Neuronal stem cell (in vitro differentiated cells): Measurements from ENCODE around the gene SNX24.

Source experiments
- DNase-seq: peaks from one replicate; pipeline ENCODE4 v3.0.0-alpha.2; 2013; ENCODE audit warnings: low spot score
- H2AFZ ChIP-seq: one replicate; pipeline ENCODE4 v1.6.1; 2013; ENCODE audit warnings: mild to moderate bottlenecking, low read length, inconsistent platforms
- H2AK5ac ChIP-seq: 2 replicates; pipeline ENCODE4 v1.6.1; 2013; ENCODE audit warnings: low read depth, mild to moderate bottlenecking, inconsistent platforms, low read length, moderate library complexity, mixed read lengths
- H2BK120ac ChIP-seq: 2 replicates; pipeline ENCODE4 v1.6.1; 2013; ENCODE audit warnings: low read depth, mild to moderate bottlenecking, inconsistent platforms, low read length, moderate library complexity, mixed read lengths
- H2BK12ac ChIP-seq: one replicate; pipeline ENCODE4 v1.6.1; 2013; ENCODE audit warnings: low read length, inconsistent platforms
- H2BK15ac ChIP-seq: 2 replicates; pipeline ENCODE4 v1.6.1; 2013; ENCODE audit warnings: mild to moderate bottlenecking, low read length, inconsistent platforms, mixed read lengths
- H2BK5ac ChIP-seq: one replicate; pipeline ENCODE4 v1.6.1; 2013; ENCODE audit warnings: inconsistent platforms, mild to moderate bottlenecking, low read length, moderate library complexity
- H3K14ac ChIP-seq: one replicate; pipeline ENCODE4 v1.6.1; 2013; ENCODE audit warnings: low read length, inconsistent platforms
- H3K18ac ChIP-seq: 2 replicates; pipeline ENCODE4 v1.6.1; 2013; ENCODE audit warnings: low read length, inconsistent platforms
- H3K23ac ChIP-seq: 2 replicates; pipeline ENCODE4 v1.6.1; 2013; ENCODE audit warnings: low read depth, mild to moderate bottlenecking, mixed read lengths, low read length, inconsistent platforms; ENCODE audit not compliant: poor library complexity
- H3K27ac ChIP-seq: replicated peaks from 3 replicates; pipeline ENCODE4 v1.5.1; 2013; ENCODE audit warnings: low read length, inconsistent platforms
- H3K27me3 ChIP-seq, 3 experiments: 2 replicates each; pipeline ENCODE4 v1.6.1; 2013; ENCODE audit warnings: low read length in 3 of 3, mild to moderate bottlenecking in 2 of 3, inconsistent platforms in 1 of 3, low read depth in 1 of 3, mixed read lengths in 1 of 3, moderate library complexity in 1 of 3; ENCODE audit not compliant: control insufficient read depth in 3 of 3, insufficient read depth in 3 of 3
- H3K36me3 ChIP-seq, 2 donors: replicated peaks in 1 of 2; 2 replicates each; pipeline ENCODE4 v1.6.1; 2013; ENCODE audit warnings: low read length in 2 of 2; ENCODE audit not compliant: control insufficient read depth in 2 of 2, insufficient read depth in 2 of 2
- H3K4ac ChIP-seq: 2 replicates; pipeline ENCODE4 v1.6.1; 2013; ENCODE audit warnings: inconsistent platforms, mild to moderate bottlenecking, low read length, moderate library complexity
- H3K4me1 ChIP-seq, 2 donors: 1 replicate in 1 of 2; 2 replicates in 1 of 2; pipeline ENCODE4 v1.6.1; 2013; ENCODE audit warnings: low read length in 2 of 2, low read depth in 1 of 2; ENCODE audit not compliant: control insufficient read depth in 2 of 2, insufficient read depth in 1 of 2
- H3K4me2 ChIP-seq: one replicate; pipeline ENCODE4 v1.6.1; 2013; ENCODE audit warnings: mild to moderate bottlenecking, low read length, inconsistent platforms; ENCODE audit not compliant: insufficient read depth, poor library complexity, severe bottlenecking
- H3K4me3 ChIP-seq, 2 donors: 2 replicates each; pipeline ENCODE4 v1.5.1; 2013; ENCODE audit warnings: low read length in 2 of 2, mild to moderate bottlenecking in 2 of 2, inconsistent platforms in 1 of 2, moderate library complexity in 1 of 2
- H3K79me1 ChIP-seq: one replicate; pipeline ENCODE4 v1.6.1; 2013; ENCODE audit warnings: low read depth, mild to moderate bottlenecking, inconsistent platforms, low read length, moderate library complexity
- H3K9ac ChIP-seq: one replicate; pipeline ENCODE4 v1.6.1; 2013; ENCODE audit warnings: mild to moderate bottlenecking, low read depth, low read length, inconsistent platforms; ENCODE audit not compliant: poor library complexity
- H3K9me3 ChIP-seq, 2 donors: replicated peaks in 1 of 2; 2 replicates each; pipeline versions ENCODE3 to v1.6.1; 2013; ENCODE audit warnings: low read length in 2 of 2, mild to moderate bottlenecking in 2 of 2, inconsistent platforms in 1 of 2, low read depth in 1 of 2, mixed read lengths in 1 of 2, moderate library complexity in 1 of 2; ENCODE audit not compliant: control insufficient read depth in 2 of 2, insufficient read depth in 1 of 2
- H4K8ac ChIP-seq: one replicate; pipeline ENCODE4 v1.6.1; 2013; ENCODE audit warnings: low read depth, mild to moderate bottlenecking, inconsistent platforms, low read length, moderate library complexity
- H4K91ac ChIP-seq: one replicate; pipeline ENCODE4 v1.6.1; 2013; ENCODE audit warnings: low read length, low read depth, mild to moderate bottlenecking, inconsistent platforms; ENCODE audit not compliant: poor library complexity
- WGBS, 2 donors: extraction: QIAGEN DNeasy Blood & Tissue Kit; methylation state at CpG; one replicate each; pipeline ENCODE4 v1.1.7; 2013; ENCODE audit warnings: missing lambda C conversion rate in 2 of 2, mixed read lengths in 1 of 2; ENCODE audit not compliant: insufficient read length in 2 of 2, insufficient replicate concordance in 1 of 2; ENCODE audit errors: extremely low coverage in 2 of 2; 5-methylcytosine and 5-hydroxymethylcytosine counted together

Gene SNX24

DNA sequence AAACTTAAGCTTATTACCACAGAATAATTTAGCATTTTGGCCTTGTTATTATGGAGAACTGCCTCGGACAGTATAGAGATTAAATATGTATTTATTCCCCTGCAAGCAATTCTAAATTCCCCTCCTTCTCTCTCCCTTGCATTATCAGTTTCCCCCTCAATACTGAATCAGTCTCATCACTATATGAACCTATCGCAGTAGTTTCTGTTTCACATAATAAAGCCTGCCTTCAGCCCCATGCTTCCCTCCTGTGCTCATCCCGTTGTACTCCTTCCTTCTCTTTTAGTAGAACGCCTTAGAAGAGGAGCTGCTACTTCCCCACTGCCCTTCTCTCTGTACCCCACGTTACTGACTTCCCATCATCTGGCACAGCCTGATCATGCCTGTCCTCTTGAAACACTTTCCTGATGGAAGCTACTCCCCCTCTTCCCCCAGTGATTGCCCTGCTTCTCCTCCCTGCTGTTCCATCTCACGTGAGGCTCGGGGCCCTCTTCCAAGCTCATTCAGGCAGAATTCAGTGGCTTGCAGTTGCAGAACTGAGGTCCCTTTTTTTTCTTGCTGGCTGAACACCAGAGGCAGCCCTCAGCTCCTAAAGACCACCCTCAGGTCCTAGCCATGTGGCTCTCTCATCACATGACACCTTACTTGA, 97.8 kb downstream of the SNX24 start:
- no peak overlapping the region for H3K4me3 ChIP-seq
- H2AK5ac ChIP-seq: no peak overlapping the region
- H3K18ac ChIP-seq: no peak overlapping the region
- no peaks in the 10 kb centered on the region for H3K79me1 ChIP-seq
- no peak overlapping the region for H2AFZ ChIP-seq
- H3K9ac ChIP-seq: no peak overlapping the region
- no peak overlapping the region for H3K14ac ChIP-seq
- no peaks in the 10 kb centered on the region for H3K9me3 ChIP-seq
- no peaks in the 10 kb centered on the region for H3K36me3 ChIP-seq
- no peak overlapping the region for H4K8ac ChIP-seq
- no peak for DNase-seq
- WGBS, 2 donors: no CpG with 5 or more reads among the region's 7 CpGs
- no peaks in the 10 kb centered on the region for H3K4me1 ChIP-seq
- no peak overlapping the region for H4K91ac ChIP-seq
- H3K4me2 ChIP-seq: no peak overlapping the region
- H3K4ac ChIP-seq: no peak overlapping the region
- H2BK15ac ChIP-seq: no peak overlapping the region
- no peak overlapping the region for H3K27ac ChIP-seq
- H3K23ac ChIP-seq: no peak overlapping the region
- no peaks in the 10 kb centered on the region for H3K27me3 ChIP-seq
- H2BK120ac ChIP-seq: no peak overlapping the region
- no peak overlapping the region for H2BK5ac ChIP-seq
- H2BK12ac ChIP-seq: no peak overlapping the region

DNA sequence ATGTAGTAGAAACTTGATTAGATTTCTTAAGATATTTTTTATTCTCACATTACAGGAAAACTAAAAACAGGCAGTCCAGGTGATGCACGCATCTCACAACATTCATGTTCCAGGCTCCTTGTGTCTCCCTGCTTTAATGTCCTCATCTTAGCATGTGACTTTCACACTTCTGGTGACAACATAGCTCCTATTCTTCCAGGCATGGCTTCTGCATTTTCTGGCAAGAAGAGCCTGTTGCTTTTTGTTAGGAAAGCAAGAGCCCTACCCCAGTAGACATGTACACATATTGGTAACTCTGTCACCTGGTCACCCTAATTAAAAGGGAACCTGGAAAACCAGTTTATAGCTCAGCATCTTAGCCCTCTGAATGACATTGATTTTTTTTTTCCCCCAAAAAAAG, 98.6 kb downstream of the SNX24 start:
- Histone ChIP-seq H2BK120ac (no peak overlapping the region), H2BK12ac (no peak overlapping the region), H3K23ac (no peak overlapping the region), H3K14ac (no peak overlapping the region), H2BK15ac (no peak overlapping the region), H3K27ac (no peak overlapping the region), H3K9ac (no peak overlapping the region), H3K27me3 (no peaks in the 10 kb centered on the region), H4K91ac (no peak overlapping the region), H3K4ac (no peak overlapping the region), H2BK5ac (no peak overlapping the region), H3K4me3 (no peak overlapping the region), H4K8ac (no peak overlapping the region), H3K36me3 (no peaks in the 10 kb centered on the region), H3K4me2 (no peak overlapping the region), H3K18ac (no peak overlapping the region), H3K9me3 (no peaks in the 10 kb centered on the region), H2AK5ac (no peak overlapping the region), H3K79me1 (no peaks in the 10 kb centered on the region), H3K4me1 (no peaks in the 10 kb centered on the region), H2AFZ (no peak overlapping the region)
- WGBS, 2 donors: no CpG with 5 or more reads among the region's 1 CpG
- DNase-seq: no peak

DNA sequence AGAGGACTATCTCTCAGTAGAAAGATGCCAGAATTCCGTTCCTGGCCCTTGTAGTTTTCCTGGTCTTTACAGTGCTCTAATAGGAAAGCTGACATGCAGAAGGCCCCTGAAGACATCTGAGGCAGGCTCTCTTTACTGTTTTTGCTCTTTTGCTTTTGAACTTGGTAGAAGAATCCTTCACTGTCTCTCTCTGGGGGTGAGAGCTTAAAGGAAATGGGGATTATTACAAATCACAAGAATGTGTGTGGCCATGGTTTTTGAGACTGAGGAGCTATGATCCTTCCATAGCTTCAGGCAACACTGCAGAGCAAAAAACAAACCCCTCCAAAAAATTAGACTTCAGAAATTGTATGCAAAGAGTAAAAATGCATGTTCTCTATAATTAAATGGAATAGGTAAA, 102.0 kb downstream of the SNX24 start:
- Histone ChIP-seq H3K23ac (no peak overlapping the region), H3K4ac (no peak overlapping the region), H3K27me3 (no peaks in the 10 kb centered on the region), H3K18ac (no peak overlapping the region), H3K9ac (no peak overlapping the region), H3K36me3 (no peaks in the 10 kb centered on the region), H4K8ac (no peak overlapping the region), H3K27ac (no peak overlapping the region), H3K14ac (no peak overlapping the region), H2BK5ac (no peak overlapping the region), H2BK120ac (no peak overlapping the region), H4K91ac (no peak overlapping the region), H3K79me1 (no peaks in the 10 kb centered on the region), H3K4me1 (no peaks in the 10 kb centered on the region), H3K4me3 (no peak overlapping the region), H2AK5ac (no peak overlapping the region), H3K9me3 (no peaks in the 10 kb centered on the region), H2BK12ac (no peak overlapping the region), H3K4me2 (no peak overlapping the region), H2AFZ (no peak overlapping the region), H2BK15ac (no peak overlapping the region)
- no CpG with 5 or more reads among the region's 1 CpG for WGBS, 2 donors
- no peak for DNase-seq

DNA sequence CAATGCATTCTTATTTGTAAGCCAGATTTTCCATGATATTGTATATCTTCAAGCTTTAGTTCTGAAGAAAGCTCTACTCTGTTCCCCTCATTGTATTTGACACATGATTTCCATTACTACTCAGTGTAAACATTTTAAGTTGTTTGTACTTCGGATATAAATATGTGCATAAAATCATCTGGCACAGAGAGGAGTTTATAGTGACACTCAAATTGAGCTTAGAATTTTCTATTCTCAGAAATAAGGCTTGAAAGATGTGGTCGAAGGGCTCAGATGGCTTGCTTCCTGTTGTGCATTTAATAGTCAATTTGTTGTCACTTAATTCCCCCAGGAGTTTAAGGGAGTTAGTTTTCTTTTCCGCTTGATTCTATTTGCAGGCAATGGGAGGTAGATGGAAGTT, 102.4 kb downstream of the SNX24 start:
- Histone ChIP-seq H2AK5ac (no peak overlapping the region), H3K36me3 (no peaks in the 10 kb centered on the region), H4K91ac (no peak overlapping the region), H3K9ac (no peak overlapping the region), H3K4me2 (no peak overlapping the region), H2AFZ (no peak overlapping the region), H2BK12ac (no peak overlapping the region), H3K79me1 (no peaks in the 10 kb centered on the region), H2BK5ac (no peak overlapping the region), H3K4me1 (no peaks in the 10 kb centered on the region), H3K4ac (no peak overlapping the region), H3K18ac (no peak overlapping the region), H3K27ac (no peak overlapping the region), H3K14ac (no peak overlapping the region), H4K8ac (no peak overlapping the region), H3K23ac (no peak overlapping the region), H2BK15ac (no peak overlapping the region), H2BK120ac (no peak overlapping the region), H3K4me3 (no peak overlapping the region), H3K9me3 (no peaks in the 10 kb centered on the region), H3K27me3 (no peaks in the 10 kb centered on the region)
- WGBS, 2 donors: no CpG with 5 or more reads among the region's 3 CpGs
- no peak for DNase-seq
